GM19395 (cell line): ENCODE measurements around the gene TPD52L2.

Source experiments
- ATAC-seq: cut with Tn5 transposase; IDR thresholded peaks from one replicate; pipeline ENCODE4 v1.9.1; 2021; ENCODE audit warnings: mild to moderate bottlenecking, moderate library complexity; ENCODE audit not compliant: unreplicated experiment

TPD52L2 gene

DNA sequence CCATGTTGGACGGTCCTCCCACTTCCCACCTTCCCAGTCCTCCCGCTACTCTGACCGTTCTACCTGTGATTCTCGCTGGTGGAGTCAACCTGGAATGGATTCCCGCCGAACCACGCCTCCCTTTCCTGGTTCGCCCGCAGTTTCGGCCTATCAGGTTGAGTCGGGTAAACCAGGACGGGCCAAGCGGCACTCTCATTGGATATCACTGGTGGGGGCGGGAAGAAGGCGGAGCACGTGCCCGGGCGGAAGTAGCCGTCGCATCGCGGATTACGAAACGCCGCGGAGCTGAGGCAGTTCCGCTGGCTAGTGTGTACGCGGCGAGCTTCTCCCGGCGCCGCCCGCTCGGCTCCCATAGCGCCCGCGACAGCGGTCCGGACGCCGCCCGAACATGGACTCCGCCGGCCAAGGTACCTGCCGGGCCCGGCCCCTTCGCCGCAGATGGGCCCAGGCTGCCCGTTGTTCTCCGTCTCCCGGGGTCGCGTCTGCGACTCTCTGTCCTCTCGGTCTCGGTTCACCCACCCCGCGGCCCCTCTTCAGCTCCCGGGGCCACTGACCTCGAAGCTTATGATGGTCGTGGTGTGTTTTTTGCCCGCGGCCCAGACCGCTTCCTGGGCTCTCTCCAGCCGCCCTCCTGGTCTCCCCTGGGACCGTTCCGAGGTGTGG, at the start of gene TPD52L2:
Gene TPD52L2, plus strand, starts transcription at position 293 of the 663 bp plus-strand sequence. Its CDS starts 96 bp downstream, at position 389.
- peak; percentile 72 for ATAC-seq

GRCh38 chr20:63815615-63816253, 49.3 kb upstream of the TPD52L2 start:
- ATAC-seq = no peak

DNA sequence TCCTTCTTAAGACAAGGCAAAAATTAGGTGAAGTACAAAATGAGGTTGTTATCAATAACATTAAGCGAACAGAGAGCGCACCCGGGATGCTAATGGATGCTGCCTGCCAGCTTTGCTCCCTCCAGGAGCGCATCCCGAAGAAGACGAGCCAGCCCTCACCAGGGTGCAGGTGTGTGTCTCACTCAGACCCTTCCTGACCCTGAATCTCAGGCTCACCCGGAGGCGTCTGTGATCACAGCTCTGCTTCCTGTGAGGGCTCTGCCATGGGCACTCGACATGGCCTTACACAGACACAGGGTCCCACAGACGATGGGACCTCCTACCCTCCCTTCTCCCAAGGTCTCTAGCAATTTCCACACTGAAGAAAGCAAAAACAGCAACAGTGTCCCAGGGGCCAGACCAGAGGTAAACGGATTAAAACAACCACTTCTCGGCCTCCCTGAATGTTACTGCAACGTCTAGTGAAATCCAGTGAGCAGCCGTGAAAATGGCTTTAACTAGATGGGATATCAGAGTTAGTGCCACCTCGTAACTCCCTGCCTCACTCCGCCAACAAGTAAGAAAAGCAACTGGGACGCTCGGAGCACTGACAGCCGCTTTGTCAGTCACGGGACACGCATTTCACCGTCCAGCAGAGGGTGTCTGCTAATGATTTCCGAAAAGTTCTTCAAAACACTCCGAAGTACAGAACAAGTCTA, 45.7 kb upstream of the TPD52L2 start:
- ATAC-seq = no peak

DNA sequence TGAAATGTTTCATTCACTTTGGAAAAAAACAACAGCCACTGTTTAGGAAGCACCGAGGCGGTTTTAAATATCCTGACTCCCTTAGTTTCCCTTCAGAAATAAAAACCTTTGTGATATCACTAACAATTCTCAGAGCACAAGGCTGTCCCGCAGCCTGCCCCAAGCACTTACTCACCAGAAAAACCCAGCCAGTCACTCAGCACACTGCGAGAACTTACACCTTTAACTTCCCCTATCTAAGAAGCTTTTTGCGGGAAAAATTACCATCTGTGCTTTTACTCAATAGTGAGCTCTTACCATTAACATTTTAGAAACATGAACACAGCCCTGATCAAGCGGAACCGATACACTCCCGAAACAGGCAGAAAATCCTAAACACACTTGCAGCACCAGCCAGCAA, 43.3 kb upstream of the TPD52L2 start:
- ATAC-seq = no peak

GRCh38 chr20:63822276-63822696, 42.8 kb upstream of the TPD52L2 start:
- ATAC-seq = no peak

- no peak for ATAC-seq
Measured at GRCh38 chr20:63823691-63824311, 41.3 kb upstream of the TPD52L2 start.

- no peak for ATAC-seq
Measured at GRCh38 chr20:63825331-63826118, 39.5 kb upstream of the TPD52L2 start.

- ATAC-seq = no peak
Measured at GRCh38 chr20:63826753-63827152, 38.3 kb upstream of the TPD52L2 start.

DNA sequence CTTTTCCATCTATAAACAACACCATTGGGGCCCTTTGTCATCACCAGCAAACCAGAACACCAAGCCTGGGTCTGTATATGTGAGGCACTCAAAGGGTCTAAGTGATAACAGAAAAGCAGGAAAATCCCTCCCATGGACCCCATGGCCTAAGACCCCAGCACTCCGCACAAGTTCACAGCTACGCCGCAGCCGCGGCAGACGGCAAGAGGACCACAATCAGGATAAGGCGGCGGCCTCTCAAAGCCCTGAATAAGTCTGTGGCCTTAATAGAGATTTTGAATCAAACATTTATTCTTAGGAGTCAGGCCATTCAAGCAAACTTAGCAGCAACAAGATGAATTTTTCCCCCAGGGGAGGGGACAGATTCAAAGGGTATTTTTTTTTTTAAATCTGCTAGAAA, 36.9 kb upstream of the TPD52L2 start:
- ATAC-seq = no peak

GRCh38 chr20:63828545-63828944, 36.5 kb upstream of the TPD52L2 start:
- no peak for ATAC-seq

GRCh38 chr20:63828951-63829350, 36.1 kb upstream of the TPD52L2 start:
- no peak for ATAC-seq

DNA sequence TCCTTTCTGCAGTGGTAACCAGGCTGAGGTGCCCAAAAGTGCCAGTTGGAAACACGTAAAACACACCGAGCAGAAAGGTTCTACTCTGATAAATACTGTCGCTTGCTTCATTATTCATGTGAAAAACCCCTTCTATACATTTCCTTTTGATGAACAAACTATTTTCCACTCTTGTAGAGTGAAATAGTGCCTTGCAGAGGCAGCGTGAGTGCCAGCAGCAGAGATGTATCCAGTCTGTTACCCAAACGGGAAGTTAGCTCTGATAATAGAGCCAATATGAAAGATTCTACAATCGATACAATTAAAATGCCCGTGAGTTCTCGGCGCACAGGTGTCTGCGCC, 35.5 kb upstream of the TPD52L2 start:
- ATAC-seq = no peak

DNA sequence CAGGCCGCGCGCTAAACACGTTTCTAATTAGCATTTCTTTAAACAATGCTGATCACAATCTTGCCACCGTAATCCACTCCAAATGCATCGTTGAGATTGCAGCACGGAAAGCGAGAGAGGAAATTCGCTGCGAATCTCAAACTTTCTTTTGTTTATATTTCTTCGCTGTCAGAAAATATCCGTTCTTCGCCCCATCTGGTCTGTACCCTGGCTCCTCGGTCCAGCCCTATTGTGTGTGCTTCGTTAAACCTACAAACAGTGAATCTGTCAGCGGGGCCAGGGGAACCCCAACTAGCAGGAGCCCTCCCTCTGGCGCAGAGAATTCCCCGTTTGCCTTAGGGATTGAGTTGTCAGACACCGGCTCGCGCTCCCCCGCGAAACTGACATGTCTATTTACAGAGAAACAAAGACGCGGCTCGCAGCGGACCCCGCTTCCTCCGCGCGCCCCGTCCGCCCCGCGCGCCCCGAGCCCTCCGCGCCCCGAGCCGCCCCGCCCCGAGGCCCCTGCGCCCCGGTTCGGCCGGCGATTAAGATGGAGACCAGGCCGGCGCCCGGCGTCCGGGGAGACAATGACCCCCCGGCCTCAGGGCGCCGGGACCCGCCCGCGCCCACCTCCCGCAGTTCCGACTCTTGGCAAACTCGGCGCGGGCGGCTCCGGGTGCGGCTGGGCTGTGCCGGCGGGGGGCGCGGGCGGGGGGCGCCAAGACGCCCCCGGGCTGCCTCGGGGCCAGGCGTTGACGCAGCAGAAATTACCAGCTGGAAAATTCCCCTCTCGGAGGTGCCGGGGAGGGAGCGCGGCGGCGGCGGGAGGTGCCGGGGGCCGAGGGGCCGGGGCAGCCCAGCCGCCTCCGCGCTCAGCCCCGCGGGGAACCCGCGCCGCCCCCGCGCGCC, 34.9 kb upstream of the TPD52L2 start:
- no peak for ATAC-seq

DNA sequence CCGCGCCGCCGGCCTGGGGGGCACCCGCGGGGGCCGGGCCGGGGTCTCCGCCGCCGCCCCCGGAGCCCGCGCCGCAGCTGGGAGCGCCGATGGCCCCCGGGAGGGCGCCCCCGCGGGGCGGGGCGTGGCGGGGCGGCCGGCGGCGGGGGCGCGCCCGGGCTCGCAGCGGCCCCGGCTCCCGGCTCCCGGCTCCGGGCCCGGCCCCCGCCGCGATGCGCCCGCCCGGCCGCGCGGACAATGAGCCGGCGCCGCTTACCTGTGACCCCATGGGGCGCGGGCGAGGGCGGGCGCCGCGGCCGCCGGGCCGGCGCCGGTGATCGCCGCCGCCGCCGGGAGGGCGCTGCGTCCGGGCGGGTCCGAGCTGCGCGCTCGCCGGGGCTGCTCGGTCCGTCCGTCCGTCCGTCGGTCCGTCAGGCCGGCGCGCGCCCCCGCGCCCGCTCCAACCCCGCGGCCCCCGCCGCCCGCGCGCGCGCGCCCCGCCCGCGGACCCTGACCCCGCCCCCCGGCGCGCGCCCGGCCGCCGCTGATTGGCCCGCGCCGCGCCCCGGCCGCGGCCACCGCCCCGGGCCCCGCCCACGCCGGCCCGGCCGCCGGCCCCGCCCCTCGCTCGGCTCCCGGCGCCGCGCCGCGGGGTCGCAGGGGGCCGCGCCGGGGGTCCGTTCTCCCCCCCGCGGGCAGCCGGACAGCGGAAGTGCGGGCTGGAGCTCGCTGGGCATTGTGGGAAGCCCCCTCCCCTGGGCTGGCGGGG, 34.1 kb upstream of the TPD52L2 start, which contains the start of gene ZBTB46:
Gene ZBTB46, minus strand, starts transcription at position 424 of the 748 bp plus-strand sequence. CDS start 40,507 bp downstream, outside the sequence.
- ATAC-seq = no peak

- no peak for ATAC-seq
Measured at GRCh38 chr20:63831646-63831992, 33.5 kb upstream of the TPD52L2 start.

DNA sequence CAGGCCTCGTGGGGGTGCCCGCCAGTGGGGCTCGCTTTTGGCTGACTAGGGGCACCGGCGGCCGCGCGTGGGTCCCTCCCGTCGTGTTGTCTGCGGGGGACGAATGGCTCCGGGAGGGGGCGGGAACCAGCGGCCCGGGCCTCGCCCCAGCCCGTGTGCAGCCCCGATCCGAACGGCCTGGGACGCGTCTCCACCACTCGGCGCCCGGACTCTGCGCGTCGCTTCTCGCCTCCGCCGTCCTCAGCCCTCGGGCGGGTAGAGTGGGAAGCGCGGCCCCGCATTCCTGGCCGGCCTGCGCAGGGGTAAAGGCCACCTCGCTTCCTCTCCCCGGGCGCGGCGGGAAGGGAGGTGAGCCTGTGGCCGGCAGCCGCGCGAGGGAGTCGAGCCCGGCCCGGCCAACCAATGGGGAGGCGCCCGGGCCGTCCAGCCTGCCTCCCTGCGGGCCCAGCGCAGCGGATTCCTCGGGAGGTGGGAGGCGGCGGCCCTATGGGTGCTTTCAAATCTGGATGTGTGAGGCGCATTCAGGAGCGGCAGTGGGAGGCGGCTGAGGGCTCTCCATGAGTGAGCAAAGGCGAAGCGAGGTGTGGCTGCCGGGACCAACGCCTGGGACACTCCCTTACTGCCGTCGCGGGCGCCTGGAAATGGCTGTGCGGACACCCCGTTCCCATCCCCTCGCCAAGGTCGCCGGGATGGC, 32.9 kb upstream of the TPD52L2 start:
- ATAC-seq = no peak

- no peak for ATAC-seq
Measured at GRCh38 chr20:63833776-63834490, 31.1 kb upstream of the TPD52L2 start.

- no peak for ATAC-seq
Measured at GRCh38 chr20:63834491-63834880, 30.6 kb upstream of the TPD52L2 start.
